Measurements from ENCODE around the gene KLK1. TPM values are rescaled to one million over a fixed set of nuclear protein-coding genes. Genes with fewer than 3 reads are reported as not detected.

KLK1 gene
- total RNA-seq = not detected

- Histone ChIP-seq H3K4me1 (ENCODE audit: insufficient read depth, low read length) (peaks cover 8% of the 10 kb centered on the region), H3K27me3 (ENCODE audit: insufficient read depth, low read length) (peaks cover 8% of the 10 kb centered on the region), H3K4me3 (ENCODE audit: low read length) (no peak within 1 kb of the TSS), H3K9me3 (ENCODE audit: low read depth, low read length) (no peaks in the 10 kb centered on the region)
Observed at GRCh38 chr19:50823389-50824042, at the start of gene KLK1. Gene KLK1 (minus strand): TSS chr19:50823787. CDS start chr19:50823748, 39 bp downstream.

DNA sequence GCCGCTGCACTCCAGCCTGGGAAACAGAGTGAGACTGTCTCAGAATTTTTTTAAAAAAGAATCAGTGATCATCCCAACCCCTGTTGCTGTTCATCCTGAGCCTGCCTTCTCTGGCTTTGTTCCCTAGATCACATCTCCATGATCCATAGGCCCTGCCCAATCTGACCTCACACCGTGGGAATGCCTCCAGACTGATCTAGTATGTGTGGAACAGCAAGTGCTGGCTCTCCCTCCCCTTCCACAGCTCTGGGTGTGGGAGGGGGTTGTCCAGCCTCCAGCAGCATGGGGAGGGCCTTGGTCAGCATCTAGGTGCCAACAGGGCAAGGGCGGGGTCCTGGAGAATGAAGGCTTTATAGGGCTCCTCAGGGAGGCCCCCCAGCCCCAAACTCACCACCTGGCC lies 49.5 kb upstream of the KLK1 start, which contains the start of gene KLK2:
Gene KLK2, plus strand, starts transcription at position 384 of the 400 bp plus-strand sequence. CDS start 35 bp downstream, outside the sequence.
- Histone ChIP-seq H3K27me3 (ENCODE audit: insufficient read depth, low read length) (no peaks in the 10 kb centered on the region), H3K9me3 (ENCODE audit: low read depth, low read length) (no peaks in the 10 kb centered on the region), H3K4me3 (ENCODE audit: low read length) (no peak within 1 kb of the TSS), H3K4me1 (ENCODE audit: insufficient read depth, low read length) (no peaks in the 10 kb centered on the region)

GRCh38 chr19:50870417-50871089 lies 47.0 kb upstream of the KLK1 start:
- Histone ChIP-seq H3K4me1 (ENCODE audit: insufficient read depth, low read length) (no peaks in the 10 kb centered on the region), H3K9me3 (ENCODE audit: low read depth, low read length) (no peaks in the 10 kb centered on the region), H3K4me3 (ENCODE audit: low read length) (no peak overlapping the region), H3K27me3 (ENCODE audit: insufficient read depth, low read length) (no peaks in the 10 kb centered on the region)

DNA sequence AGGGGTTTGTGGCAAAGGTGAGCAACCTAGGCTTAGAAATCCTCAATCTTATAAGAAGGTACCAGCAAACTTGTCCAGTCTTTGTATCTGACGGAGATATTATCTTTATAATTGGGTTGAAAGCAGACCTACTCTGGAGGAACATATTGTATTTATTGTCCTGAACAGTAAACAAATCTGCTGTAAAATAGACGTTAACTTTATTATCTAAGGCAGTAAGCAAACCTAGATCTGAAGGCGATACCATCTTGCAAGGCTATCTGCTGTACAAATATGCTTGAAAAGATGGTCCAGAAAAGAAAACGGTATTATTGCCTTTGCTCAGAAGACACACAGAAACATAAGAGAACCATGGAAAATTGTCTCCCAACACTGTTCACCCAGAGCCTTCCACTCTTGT lies 45.9 kb upstream of the KLK1 start:
- Histone ChIP-seq H3K4me3 (ENCODE audit: low read length) (no peak overlapping the region), H3K27me3 (ENCODE audit: insufficient read depth, low read length) (no peaks in the 10 kb centered on the region), H3K9me3 (ENCODE audit: low read depth, low read length) (no peaks in the 10 kb centered on the region), H3K4me1 (ENCODE audit: insufficient read depth, low read length) (no peaks in the 10 kb centered on the region)

DNA sequence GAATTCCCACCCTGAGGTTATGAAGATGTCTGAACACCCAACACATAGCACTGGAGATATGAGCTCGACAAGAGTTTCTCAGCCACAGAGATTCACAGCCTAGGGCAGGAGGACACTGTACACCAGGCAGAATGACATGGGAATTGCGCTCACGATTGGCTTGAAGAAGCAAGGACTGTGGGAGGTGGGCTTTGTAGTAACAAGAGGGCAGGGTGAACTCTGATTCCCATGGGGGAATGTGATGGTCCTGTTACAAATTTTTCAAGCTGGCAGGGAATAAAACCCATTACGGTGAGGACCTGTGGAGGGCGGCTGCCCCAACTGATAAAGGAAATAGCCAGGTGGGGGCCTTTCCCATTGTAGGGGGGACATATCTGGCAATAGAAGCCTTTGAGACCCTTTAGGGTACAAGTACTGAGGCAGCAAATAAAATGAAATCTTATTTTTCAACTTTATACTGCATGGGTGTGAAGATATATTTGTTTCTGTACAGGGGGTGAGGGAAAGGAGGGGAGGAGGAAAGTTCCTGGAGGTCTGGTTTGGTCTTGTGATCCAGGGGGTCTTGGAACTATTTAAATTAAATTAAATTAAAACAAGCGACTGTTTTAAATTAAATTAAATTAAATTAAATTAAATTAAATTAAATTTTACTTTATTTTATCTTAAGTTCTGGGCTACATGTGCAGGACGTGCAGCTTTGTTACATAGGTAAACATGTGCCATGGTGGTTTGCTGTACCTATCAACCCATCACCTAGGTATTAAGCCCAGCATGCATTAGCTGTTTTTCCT lies 38.1 kb upstream of the KLK1 start:
- no peaks in the 10 kb centered on the region for H3K4me1 ChIP-seq (ENCODE audit: insufficient read depth, low read length)

GRCh38 chr19:50861010-50861409 lies 37.4 kb upstream of the KLK1 start:
- no peaks in the 10 kb centered on the region for H3K9me3 ChIP-seq (ENCODE audit: low read depth, low read length)
- H3K27me3 ChIP-seq (ENCODE audit: insufficient read depth, low read length) = peaks cover 6% of the 10 kb centered on the region
- H3K4me1 ChIP-seq (ENCODE audit: insufficient read depth, low read length) = no peaks in the 10 kb centered on the region
- no peak overlapping the region for H3K4me3 ChIP-seq (ENCODE audit: low read length)

More for the DNA sequence above, 38.1 kb upstream of the KLK1 start:
- Histone ChIP-seq H3K4me3 (ENCODE audit: low read length) (no peak overlapping the region), H3K27me3 (ENCODE audit: insufficient read depth, low read length) (peaks cover 6% of the 10 kb centered on the region), H3K9me3 (ENCODE audit: low read depth, low read length) (no peaks in the 10 kb centered on the region)

- no peak overlapping the region for H3K4me3 ChIP-seq (ENCODE audit: low read length)
- H3K9me3 ChIP-seq (ENCODE audit: low read depth, low read length) = no peaks in the 10 kb centered on the region
- peaks cover 6% of the 10 kb centered on the region for H3K27me3 ChIP-seq (ENCODE audit: insufficient read depth, low read length)
Observed at GRCh38 chr19:50859849-50860248, 36.3 kb upstream of the KLK1 start.

DNA sequence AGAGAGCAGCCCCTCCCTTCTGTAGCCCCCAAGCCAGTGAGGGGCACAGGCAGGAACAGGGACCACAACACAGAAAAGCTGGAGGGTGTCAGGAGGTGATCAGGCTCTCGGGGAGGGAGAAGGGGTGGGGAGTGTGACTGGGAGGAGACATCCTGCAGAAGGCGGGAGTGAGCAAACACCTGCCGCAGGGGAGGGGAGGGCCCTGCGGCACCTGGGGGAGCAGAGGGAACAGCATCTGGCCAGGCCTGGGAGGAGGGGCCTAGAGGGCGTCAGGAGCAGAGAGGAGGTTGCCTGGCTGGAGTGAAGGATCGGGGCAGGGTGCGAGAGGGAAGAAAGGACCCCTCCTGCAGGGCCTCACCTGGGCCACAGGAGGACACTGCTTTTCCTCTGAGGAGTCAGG lies 35.3 kb upstream of the KLK1 start:
- H3K4me1 ChIP-seq (ENCODE audit: insufficient read depth, low read length) = no peaks in the 10 kb centered on the region
- no peaks in the 10 kb centered on the region for H3K9me3 ChIP-seq (ENCODE audit: low read depth, low read length)
- no peak overlapping the region for H3K4me3 ChIP-seq (ENCODE audit: low read length)
- peaks cover 6% of the 10 kb centered on the region for H3K27me3 ChIP-seq (ENCODE audit: insufficient read depth, low read length)

More at GRCh38 chr19:50859849-50860248, 36.3 kb upstream of the KLK1 start:
- H3K4me1 ChIP-seq (ENCODE audit: insufficient read depth, low read length) = no peaks in the 10 kb centered on the region

- H3K27me3 ChIP-seq (ENCODE audit: insufficient read depth, low read length) = peaks cover 6% of the 10 kb centered on the region
- H3K9me3 ChIP-seq (ENCODE audit: low read depth, low read length) = no peaks in the 10 kb centered on the region
- H3K4me1 ChIP-seq (ENCODE audit: insufficient read depth, low read length) = no peaks in the 10 kb centered on the region
- H3K4me3 ChIP-seq (ENCODE audit: low read length) = no peak overlapping the region
Observed at GRCh38 chr19:50857366-50857765, 33.8 kb upstream of the KLK1 start.

DNA sequence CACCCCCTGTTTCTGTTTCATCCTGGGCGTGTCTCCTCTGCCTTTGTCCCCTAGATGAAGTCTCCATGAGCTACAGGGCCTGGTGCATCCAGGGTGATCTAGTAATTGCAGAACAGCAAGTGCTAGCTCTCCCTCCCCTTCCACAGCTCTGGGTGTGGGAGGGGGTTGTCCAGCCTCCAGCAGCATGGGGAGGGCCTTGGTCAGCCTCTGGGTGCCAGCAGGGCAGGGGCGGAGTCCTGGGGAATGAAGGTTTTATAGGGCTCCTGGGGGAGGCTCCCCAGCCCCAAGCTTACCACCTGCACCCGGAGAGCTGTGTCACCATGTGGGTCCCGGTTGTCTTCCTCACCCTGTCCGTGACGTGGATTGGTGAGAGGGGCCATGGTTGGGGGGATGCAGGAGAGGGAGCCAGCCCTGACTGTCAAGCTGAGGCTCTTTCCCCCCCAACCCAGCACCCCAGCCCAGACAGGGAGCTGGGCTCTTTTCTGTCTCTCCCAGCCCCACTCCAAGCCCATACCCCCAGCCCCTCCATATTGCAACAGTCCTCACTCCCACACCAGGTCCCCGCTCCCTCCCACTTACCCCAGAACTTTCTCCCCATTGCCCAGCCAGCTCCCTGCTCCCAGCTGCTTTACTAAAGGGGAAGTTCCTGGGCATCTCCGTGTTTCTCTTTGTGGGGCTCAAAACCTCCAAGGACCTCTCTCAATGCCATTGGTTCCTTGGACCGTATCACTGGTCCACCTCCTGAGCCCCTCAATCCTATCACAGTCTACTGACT lies 31.2 kb upstream of the KLK1 start, which contains the start of gene KLK3:
Gene KLK3, plus strand, starts transcription at position 280 of the 775 bp plus-strand sequence. Its CDS starts 41 bp downstream, at position 321.
- no peaks in the 10 kb centered on the region for H3K4me1 ChIP-seq (ENCODE audit: insufficient read depth, low read length)
- no peaks in the 10 kb centered on the region for H3K9me3 ChIP-seq (ENCODE audit: low read depth, low read length)
- H3K27me3 ChIP-seq (ENCODE audit: insufficient read depth, low read length) = no peaks in the 10 kb centered on the region
- no peak within 1 kb of the TSS for H3K4me3 ChIP-seq (ENCODE audit: low read length)

GRCh38 chr19:50851620-50852019 lies 28.0 kb upstream of the KLK1 start:
- Histone ChIP-seq H3K4me3 (ENCODE audit: low read length) (no peak overlapping the region), H3K9me3 (ENCODE audit: low read depth, low read length) (no peaks in the 10 kb centered on the region)

GRCh38 chr19:50850738-50851137 lies 27.2 kb upstream of the KLK1 start:
- Histone ChIP-seq H3K9me3 (ENCODE audit: low read depth, low read length) (no peaks in the 10 kb centered on the region), H3K4me1 (ENCODE audit: insufficient read depth, low read length) (no peaks in the 10 kb centered on the region), H3K4me3 (ENCODE audit: low read length) (no peak overlapping the region), H3K27me3 (ENCODE audit: insufficient read depth, low read length) (no peaks in the 10 kb centered on the region)

More at GRCh38 chr19:50851620-50852019, 28.0 kb upstream of the KLK1 start:
- H3K27me3 ChIP-seq (ENCODE audit: insufficient read depth, low read length) = no peaks in the 10 kb centered on the region
- no peaks in the 10 kb centered on the region for H3K4me1 ChIP-seq (ENCODE audit: insufficient read depth, low read length)

DNA sequence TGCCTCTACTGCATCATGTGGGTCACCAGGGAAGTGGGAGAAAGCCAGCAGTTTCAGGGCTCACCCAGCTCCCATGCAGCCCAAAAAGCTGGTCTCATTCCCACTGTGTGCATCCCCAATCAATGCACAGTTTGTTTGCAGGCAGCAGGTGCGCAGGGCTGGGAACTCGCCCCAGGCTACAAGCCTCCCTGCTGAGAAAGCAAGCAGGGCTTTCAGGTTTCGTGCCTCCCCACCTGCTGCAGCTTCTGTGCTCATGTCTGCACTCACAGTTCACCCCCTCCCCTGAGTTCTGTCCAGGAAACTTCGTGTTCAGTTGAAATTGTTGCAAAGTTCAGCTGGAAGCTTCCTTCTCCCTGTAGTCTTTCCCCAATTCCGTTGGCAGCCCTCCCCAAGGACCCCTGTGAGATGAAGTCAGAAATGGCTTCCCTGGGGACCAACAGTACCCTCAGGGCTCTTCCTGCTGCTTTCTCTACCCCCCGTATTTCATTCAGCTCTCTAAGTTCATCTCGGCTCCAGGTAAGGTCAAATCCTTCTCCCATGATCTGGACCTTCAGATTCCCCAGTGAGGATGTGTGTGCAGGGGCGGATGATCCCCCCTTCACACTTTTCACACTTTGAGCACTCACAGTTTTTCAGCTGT lies 20.8 kb upstream of the KLK1 start:
- H3K27me3 ChIP-seq (ENCODE audit: insufficient read depth, low read length) = no peaks in the 10 kb centered on the region
- H3K4me3 ChIP-seq (ENCODE audit: low read length) = no peak overlapping the region

GRCh38 chr19:50843701-50844221 lies 20.2 kb upstream of the KLK1 start:
- H3K4me1 ChIP-seq (ENCODE audit: insufficient read depth, low read length) = no peaks in the 10 kb centered on the region
- H3K27me3 ChIP-seq (ENCODE audit: insufficient read depth, low read length) = no peaks in the 10 kb centered on the region
- H3K9me3 ChIP-seq (ENCODE audit: low read depth, low read length) = no peaks in the 10 kb centered on the region
- no peak overlapping the region for H3K4me3 ChIP-seq (ENCODE audit: low read length)

More for the DNA sequence above, 20.8 kb upstream of the KLK1 start:
- H3K9me3 ChIP-seq (ENCODE audit: low read depth, low read length) = no peaks in the 10 kb centered on the region
- no peaks in the 10 kb centered on the region for H3K4me1 ChIP-seq (ENCODE audit: insufficient read depth, low read length)

All from mononuclear cell (primary cell).